Stromal cell of bone marrow (primary cell): ENCODE measurements around the gene CNN1.
"Not testable (repeated sequence)": the region's sequence is repeated elsewhere in the genome, so short reads cannot be mapped to it uniquely, and the experiment has no call there.

Source experiments
- DNase-seq: peaks from one replicate; pipeline ENCODE4 v3.0.0-alpha.2; 2012; ENCODE audit warnings: low read depth

Gene CNN1

GRCh38 chr19:11566164-11566563 lies 27.5 kb downstream of the CNN1 start:
- no peak for DNase-seq

GRCh38 chr19:11570039-11570462 lies 31.4 kb downstream of the CNN1 start:
- no peak for DNase-seq

- not testable (repeated sequence) for DNase-seq
Observed at GRCh38 chr19:11573354-11573753, 34.7 kb downstream of the CNN1 start.

GRCh38 chr19:11573763-11574162 lies 35.1 kb downstream of the CNN1 start:
- not testable (repeated sequence) for DNase-seq

GRCh38 chr19:11574689-11575088 lies 36.0 kb downstream of the CNN1 start:
- no peak for DNase-seq

- no peak for DNase-seq
Observed at GRCh38 chr19:11576227-11576626, 37.6 kb downstream of the CNN1 start.

- no peak for DNase-seq
Observed at GRCh38 chr19:11577451-11578257, 39.0 kb downstream of the CNN1 start, which contains the start of gene ACP5. Gene ACP5, minus strand, starts transcription at chr19:11577645. Its CDS starts 328 bp downstream, at chr19:11577317.

GRCh38 chr19:11578258-11579142 lies 39.8 kb downstream of the CNN1 start:
- DNase-seq: no peak

GRCh38 chr19:11580116-11580515 lies 41.5 kb downstream of the CNN1 start:
- DNase-seq: no peak

GRCh38 chr19:11581740-11582139 lies 43.1 kb downstream of the CNN1 start:
- no peak for DNase-seq

- DNase-seq: no peak
Observed at GRCh38 chr19:11586331-11586730, 47.7 kb downstream of the CNN1 start.

- DNase-seq: peak; percentile 40
Observed at GRCh38 chr19:11587302-11587974, 48.8 kb downstream of the CNN1 start.

GRCh38 chr19:11587975-11588631 lies 49.5 kb downstream of the CNN1 start:
- DNase-seq: no peak

- DNase-seq: no peak
Observed at GRCh38 chr19:11594084-11594483, 55.4 kb downstream of the CNN1 start.

- no peak for DNase-seq
Observed at GRCh38 chr19:11596156-11596555, 57.5 kb downstream of the CNN1 start.

GRCh38 chr19:11597202-11598102 lies 58.8 kb downstream of the CNN1 start, which contains the start of gene ZNF627:
Gene ZNF627, plus strand, starts transcription at chr19:11597483. Its CDS starts 145 bp downstream, at chr19:11597628.
- DNase-seq: peak; percentile 98

- no peak for DNase-seq
Observed at GRCh38 chr19:11598103-11598483, 59.4 kb downstream of the CNN1 start.

- no peak for DNase-seq
Observed at GRCh38 chr19:11598746-11599145, 60.1 kb downstream of the CNN1 start.

GRCh38 chr19:11599704-11600103 lies 61.1 kb downstream of the CNN1 start:
- DNase-seq: not testable (repeated sequence)
